Epithelial cell of proximal tubule (primary cell): ENCODE measurements around the gene WDR33. TPM values are rescaled to one million over a fixed set of nuclear protein-coding genes. Genes with fewer than 3 reads are reported as not detected.
A peak's percentile ranks its signal among the peaks of the same experiment; 100 is the strongest.
"Not testable (repeated sequence)": the region's sequence is repeated elsewhere in the genome, so short reads cannot be mapped to it uniquely, and the experiment has no call there.

Experiments used
- DNase-seq: peaks from one replicate; pipeline ENCODE4 v3.0.0-alpha.2; 2011; ENCODE audit warnings: low read depth
- H3K4me3 ChIP-seq: 2 replicates; pipeline ENCODE4 v1.5.1; 2011; ENCODE audit warnings: low read depth, mild to moderate bottlenecking, low read length
- total RNA-seq: library from RNA; depleted of rRNA; stranded (reverse); fragments of >200 nt; gene quantifications from 2 replicates; pipeline ENCODE4 v1.2.3, GENCODE V29; 2015
- TF ChIP-seq, protein P1 (sequence below): conservative IDR thresholded peaks from 2 replicates; pipeline ENCODE4 v1.5.1; 2012; ENCODE audit warnings: low read depth, mild to moderate bottlenecking, low read length

The WDR33 gene
- total RNA-seq, 1 donor from 2014 or later, result 12.3 TPM

DNA sequence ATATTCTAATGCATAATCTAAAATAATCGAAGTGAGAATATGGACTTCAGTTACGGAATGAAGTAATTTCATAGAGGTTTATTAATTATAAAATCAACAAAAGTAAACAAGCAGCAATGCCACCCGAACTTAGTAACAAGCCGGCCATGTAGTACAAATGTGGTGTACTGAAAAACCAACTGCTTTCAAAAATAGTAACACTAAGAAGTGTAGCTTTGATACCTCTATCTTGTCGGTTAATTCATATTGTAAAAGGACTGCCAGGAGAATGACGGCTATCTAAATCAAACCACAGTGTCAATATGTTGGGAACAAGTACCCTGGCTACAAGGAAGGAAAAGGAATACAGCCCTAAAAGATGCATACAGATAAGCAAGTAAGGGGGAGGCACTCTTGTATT is 48.5 kb downstream of the WDR33 start:
- TF ChIP-seq, protein P1, sequence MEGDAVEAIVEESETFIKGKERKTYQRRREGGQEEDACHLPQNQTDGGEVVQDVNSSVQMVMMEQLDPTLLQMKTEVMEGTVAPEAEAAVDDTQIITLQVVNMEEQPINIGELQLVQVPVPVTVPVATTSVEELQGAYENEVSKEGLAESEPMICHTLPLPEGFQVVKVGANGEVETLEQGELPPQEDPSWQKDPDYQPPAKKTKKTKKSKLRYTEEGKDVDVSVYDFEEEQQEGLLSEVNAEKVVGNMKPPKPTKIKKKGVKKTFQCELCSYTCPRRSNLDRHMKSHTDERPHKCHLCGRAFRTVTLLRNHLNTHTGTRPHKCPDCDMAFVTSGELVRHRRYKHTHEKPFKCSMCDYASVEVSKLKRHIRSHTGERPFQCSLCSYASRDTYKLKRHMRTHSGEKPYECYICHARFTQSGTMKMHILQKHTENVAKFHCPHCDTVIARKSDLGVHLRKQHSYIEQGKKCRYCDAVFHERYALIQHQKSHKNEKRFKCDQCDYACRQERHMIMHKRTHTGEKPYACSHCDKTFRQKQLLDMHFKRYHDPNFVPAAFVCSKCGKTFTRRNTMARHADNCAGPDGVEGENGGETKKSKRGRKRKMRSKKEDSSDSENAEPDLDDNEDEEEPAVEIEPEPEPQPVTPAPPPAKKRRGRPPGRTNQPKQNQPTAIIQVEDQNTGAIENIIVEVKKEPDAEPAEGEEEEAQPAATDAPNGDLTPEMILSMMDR, result no peak
- no peak for DNase-seq
- H3K4me3 ChIP-seq, result no peak overlapping the region

- no peak overlapping the region for H3K4me3 ChIP-seq
- DNase-seq, result no peak
- TF ChIP-seq, protein P1, result no peak
Observed at GRCh38 chr2:127759931-127760330, 51.0 kb downstream of the WDR33 start.

- no peak for DNase-seq
- TF ChIP-seq, protein P1, result no peak
- no peak overlapping the region for H3K4me3 ChIP-seq
Observed at GRCh38 chr2:127754186-127754585, 56.8 kb downstream of the WDR33 start.

DNA sequence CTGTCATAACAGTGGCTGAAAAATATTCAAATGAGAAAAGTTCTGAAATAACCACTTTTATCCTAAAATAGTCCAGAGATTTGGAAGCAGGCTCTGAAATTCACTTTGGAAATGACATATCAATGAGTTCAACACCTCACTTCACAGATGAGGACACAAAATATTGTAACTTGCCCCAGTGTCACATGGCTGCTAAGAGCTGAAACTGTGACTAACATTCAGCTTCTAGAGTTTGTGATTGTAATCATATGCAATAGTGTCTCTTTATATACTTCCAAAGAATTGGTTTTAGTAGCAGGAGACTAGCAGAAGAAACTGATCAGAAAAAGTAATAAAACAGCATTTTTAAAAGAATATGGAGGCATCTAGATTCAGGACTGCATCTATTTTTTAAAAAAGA is 57.6 kb downstream of the WDR33 start:
- DNase-seq, result no peak
- no peak overlapping the region for H3K4me3 ChIP-seq

DNA sequence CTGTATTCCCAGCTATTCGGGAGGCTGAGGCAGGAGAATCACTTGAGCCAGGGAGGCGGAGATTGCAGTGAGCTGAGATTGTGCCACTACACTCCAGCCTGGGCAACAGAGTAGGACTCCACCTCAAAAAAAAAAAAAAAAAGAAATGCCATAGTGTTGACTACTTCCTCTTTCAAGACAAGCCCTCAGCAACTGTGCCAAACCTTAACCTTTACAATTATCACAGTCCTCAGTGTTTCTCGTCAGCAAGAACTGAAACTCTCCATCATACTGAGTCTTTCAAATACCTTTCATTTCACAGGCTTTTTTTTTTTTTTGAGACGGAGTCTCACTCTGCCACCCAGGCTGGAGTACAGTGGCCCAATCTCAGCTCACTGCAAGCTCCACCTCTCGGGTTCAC is 61.4 kb downstream of the WDR33 start:
- DNase-seq, result not testable (repeated sequence)

More for the DNA sequence above, 57.6 kb downstream of the WDR33 start:
- TF ChIP-seq, protein P1, result no peak

DNA sequence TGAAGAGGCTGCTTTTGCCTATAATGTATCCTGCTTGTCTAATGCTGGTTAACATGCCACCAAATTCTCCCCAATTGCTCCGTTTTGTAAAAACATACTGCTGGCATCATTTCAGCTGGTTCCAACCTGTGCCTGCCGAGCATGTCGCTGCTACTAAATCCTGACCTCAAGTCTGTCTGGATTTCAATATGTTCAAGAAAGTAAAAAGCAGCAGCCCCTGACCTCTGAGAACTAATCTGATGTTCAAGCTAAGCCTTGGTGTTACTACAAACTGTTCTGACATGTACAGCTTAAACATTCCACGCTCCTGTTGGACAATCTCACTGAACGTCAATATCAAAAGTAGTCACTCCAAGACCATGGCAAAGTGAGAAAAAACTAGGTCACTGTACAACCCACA is 63.4 kb downstream of the WDR33 start:
- H3K4me3 ChIP-seq, result no peak overlapping the region
- TF ChIP-seq, protein P1, result no peak
- DNase-seq, result no peak

More for the DNA sequence above, 61.4 kb downstream of the WDR33 start:
- not testable (repeated sequence) for H3K4me3 ChIP-seq

GRCh38 chr2:127743477-127744026 is 67.4 kb downstream of the WDR33 start:
- DNase-seq, result no peak
- TF ChIP-seq, protein P1, result peak; percentile 8
- no peak overlapping the region for H3K4me3 ChIP-seq
